GM12878 (cell line): Measurements from ENCODE around the gene RMI2. TPM values are rescaled to one million over a fixed set of nuclear protein-coding genes. Genes with fewer than 3 reads are reported as not detected.

Source experiments
- ASH2L ChIP-seq: fragments of 300-600, 200-600 bp; sonication (generic); IDR thresholded peaks from 2 replicates; pipeline ENCODE4 v1.6.1; 2017; ENCODE audit warnings: low read depth, mild to moderate bottlenecking, borderline replicate concordance
- ATF3 ChIP-seq: IDR thresholded peaks from 2 replicates; pipeline ENCODE4 v1.6.1; 2011; ENCODE audit warnings: low read depth, mild to moderate bottlenecking, low read length, moderate library complexity, borderline replicate concordance; ENCODE audit errors: extremely low read depth
- BCLAF1 ChIP-seq: fragments of 450-650 bp; IDR thresholded peaks from 2 replicates; pipeline ENCODE4 v1.6.1; 2017; ENCODE audit warnings: antibody characterized with exemption, mild to moderate bottlenecking, moderate library complexity
- BHLHE40 ChIP-seq, 2 experiments: fragments of 450-650 bp in 1 of 2; IDR thresholded peaks; 2 replicates each; pipeline ENCODE4 v1.6.1; 2011 to 2017; ENCODE audit warnings: low read depth in 2 of 2, borderline replicate concordance in 1 of 2, improper control_type of control experiment in 1 of 2, low read length in 1 of 2, mild to moderate bottlenecking in 1 of 2
- CREB1 ChIP-seq: IDR thresholded peaks from 2 replicates; pipeline ENCODE4 v1.6.1; 2012; ENCODE audit warnings: low read depth, mild to moderate bottlenecking, inconsistent platforms
- FOXM1 ChIP-seq: IDR thresholded peaks from 2 replicates; pipeline ENCODE4 v1.6.1; 2012; ENCODE audit warnings: low read depth, mild to moderate bottlenecking, inconsistent platforms, low read length, moderate library complexity
- IKZF1 ChIP-seq: fragments of 450-650 bp; conservative IDR thresholded peaks from 2 replicates; pipeline ENCODE4 v1.6.1; 2017; ENCODE audit warnings: antibody characterized with exemption, mild to moderate bottlenecking
- JUNB ChIP-seq: IDR thresholded peaks from 2 replicates; pipeline ENCODE4 v1.6.1; 2016; ENCODE audit warnings: antibody characterized with exemption, mild to moderate bottlenecking
- KLF5 ChIP-seq: fragments of 450-650 bp; IDR thresholded peaks from 2 replicates; pipeline ENCODE4 v1.6.1; 2014; ENCODE audit warnings: mild to moderate bottlenecking; ENCODE audit not compliant: partially characterized antibody
- MTA2 ChIP-seq: fragments of 450-650 bp; IDR thresholded peaks from 2 replicates; pipeline ENCODE4 v1.6.1; 2016; ENCODE audit warnings: low read depth, mild to moderate bottlenecking, moderate library complexity
- NFIC ChIP-seq: IDR thresholded peaks from 2 replicates; pipeline ENCODE4 v1.6.1; 2012; ENCODE audit warnings: low read depth, mild to moderate bottlenecking, inconsistent platforms, low read length, moderate library complexity
- NR2C2 ChIP-seq: IDR thresholded peaks from 2 replicates; pipeline ENCODE4 v1.6.1; 2011; ENCODE audit warnings: borderline replicate concordance, low read depth; ENCODE audit not compliant: control insufficient read depth, insufficient read length
- NR2F1 ChIP-seq: fragments of 450-650 bp; conservative IDR thresholded peaks from 2 replicates; pipeline ENCODE4 v1.6.1; 2017; ENCODE audit warnings: mild to moderate bottlenecking
- NRF1 ChIP-seq: conservative IDR thresholded peaks from 2 replicates; pipeline ENCODE4 v1.6.1; 2011; ENCODE audit warnings: mild to moderate bottlenecking, low read depth, low read length, improper control_type of control experiment
- PAX5 ChIP-seq: IDR thresholded peaks from 2 replicates; pipeline ENCODE4 v1.6.1; 2011; ENCODE audit warnings: low read depth, low read length, borderline replicate concordance
- POU2F2 ChIP-seq: IDR thresholded peaks from 3 replicates; pipeline ENCODE4 v1.6.1; 2011; ENCODE audit warnings: low read depth, mild to moderate bottlenecking, low read length, borderline replicate concordance
- RUNX3 ChIP-seq: IDR thresholded peaks from 2 replicates; pipeline ENCODE4 v1.6.1; 2012; ENCODE audit warnings: low read length, inconsistent platforms
- SREBF1 ChIP-seq: IDR thresholded peaks from 2 replicates; pipeline ENCODE4 v1.6.1; 2012; ENCODE audit warnings: mild to moderate bottlenecking, low read length
- TCF3 ChIP-seq: IDR thresholded peaks from 2 replicates; pipeline ENCODE4 v1.6.1; 2012; ENCODE audit warnings: low read depth, mild to moderate bottlenecking, low read length, borderline replicate concordance; ENCODE audit not compliant: insufficient read depth
- ZBED1 ChIP-seq: IDR thresholded peaks from 2 replicates; pipeline ENCODE4 v1.6.1; 2016; ENCODE audit warnings: borderline replicate concordance
- polyA plus RNA-seq, 11 experiments: library from polyadenylated mRNA; depleted of rRNA in 4 of 11; unstranded in 6 of 11; stranded (reverse) in 5 of 11; fragments of >200 nt; fragmentation: Nextera tagmentation in 4 of 11; fragmentation: Illumina TruSeq in 1 of 11; extraction: Ambion mirVana in 4 of 11; extraction: Trizol in 1 of 11; gene quantifications; 1 replicate in 1 of 11; 2 replicates in 10 of 11; pipeline versions ENCODE4 v1.2.1 to v1.2.3, GENCODE V29; 2011 to 2016; ENCODE audit warnings: inconsistent platforms in 2 of 11, missing spikeins in 2 of 11, low read depth in 1 of 11
- total RNA-seq, 4 experiments: library from RNA; depleted of rRNA in 3 of 4; stranded (reverse); fragments of >200 nt in 3 of 4; fragmentation: Illumina TruSeq in 1 of 4; extraction: Trizol in 1 of 4; gene quantifications; 2 replicates each; pipeline versions ENCODE4 v1.2.1 to v1.2.3, GENCODE V29; 2013 to 2021
- TF ChIP-seq, protein P1 (sequence below): fragments of 450-650 bp; conservative IDR thresholded peaks from 2 replicates; pipeline ENCODE4 v1.6.1; 2017; ENCODE audit warnings: mild to moderate bottlenecking, moderate library complexity

Gene RMI2
- total and polyA plus RNA-seq, 10 of the 15 experiments (the other 5 are each of a cell fraction or from before 2014, with no cell fraction given): 9.6 to 68.8 (median 32.1) TPM

DNA sequence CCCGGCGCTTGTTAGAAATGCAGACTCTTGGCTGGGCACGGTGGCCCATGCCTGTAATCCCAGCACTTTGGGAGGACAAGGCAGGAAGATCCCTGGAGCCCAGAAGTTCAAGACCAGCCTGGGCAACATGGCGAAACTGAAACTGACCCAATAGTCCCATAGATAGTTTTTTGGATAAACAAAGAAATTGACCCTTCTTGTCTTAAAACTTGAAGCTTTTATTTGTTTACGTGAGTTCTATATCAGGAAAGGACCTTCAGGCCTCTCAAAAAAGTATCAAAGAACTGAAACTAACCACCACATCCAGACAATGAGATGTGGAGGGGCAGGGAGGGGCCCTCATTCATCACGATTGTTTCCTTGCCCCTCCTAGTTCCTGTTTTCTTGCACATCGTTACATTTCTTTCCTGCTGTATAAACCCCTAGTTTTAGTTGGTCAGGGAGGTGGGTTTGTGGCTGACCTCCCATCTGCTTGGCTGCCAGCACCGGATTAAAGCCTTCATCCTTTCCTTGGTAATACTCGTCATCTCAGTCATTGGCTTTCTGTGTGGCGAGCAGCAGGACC, 34.2 kb upstream of the RMI2 start (continued):
- no peak for TF ChIP-seq ATF3
- TF ChIP-seq ASH2L: peak; percentile 54; the same call in 1 of the 2 replicates
- 0 out of 2 replicates have a peak, but pooled peaks have one; percentile 12 for TF ChIP-seq SREBF1
- TF ChIP-seq IKZF1: peak; percentile 81
- TF ChIP-seq, protein P1, sequence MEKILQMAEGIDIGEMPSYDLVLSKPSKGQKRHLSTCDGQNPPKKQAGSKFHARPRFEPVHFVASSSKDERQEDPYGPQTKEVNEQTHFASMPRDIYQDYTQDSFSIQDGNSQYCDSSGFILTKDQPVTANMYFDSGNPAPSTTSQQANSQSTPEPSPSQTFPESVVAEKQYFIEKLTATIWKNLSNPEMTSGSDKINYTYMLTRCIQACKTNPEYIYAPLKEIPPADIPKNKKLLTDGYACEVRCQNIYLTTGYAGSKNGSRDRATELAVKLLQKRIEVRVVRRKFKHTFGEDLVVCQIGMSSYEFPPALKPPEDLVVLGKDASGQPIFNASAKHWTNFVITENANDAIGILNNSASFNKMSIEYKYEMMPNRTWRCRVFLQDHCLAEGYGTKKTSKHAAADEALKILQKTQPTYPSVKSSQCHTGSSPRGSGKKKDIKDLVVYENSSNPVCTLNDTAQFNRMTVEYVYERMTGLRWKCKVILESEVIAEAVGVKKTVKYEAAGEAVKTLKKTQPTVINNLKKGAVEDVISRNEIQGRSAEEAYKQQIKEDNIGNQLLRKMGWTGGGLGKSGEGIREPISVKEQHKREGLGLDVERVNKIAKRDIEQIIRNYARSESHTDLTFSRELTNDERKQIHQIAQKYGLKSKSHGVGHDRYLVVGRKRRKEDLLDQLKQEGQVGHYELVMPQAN: peak; percentile 64; the same call in 1 of the 2 replicates
- no peak for TF ChIP-seq NRF1
- no peak for TF ChIP-seq BCLAF1
- peak; percentile 79 to 80 for TF ChIP-seq BHLHE40 (IDR thresholded peaks at IDR 0.05; ENCODE audit: borderline replicate concordance in 1 of 2, low read depth in 2 of 2, low read length in 1 of 2)
- TF ChIP-seq NFIC: peak; percentile 82
- peak; percentile 74 for TF ChIP-seq NR2F1
- TF ChIP-seq CREB1: peak; percentile 37; the same call in 1 of the 2 replicates
- TF ChIP-seq TCF3: 0 out of 2 replicates have a peak, but pooled peaks have one; percentile 56
- peak; percentile 43; the same call in 1 of the 2 replicates for TF ChIP-seq JUNB
- no peak for TF ChIP-seq KLF5
- TF ChIP-seq POU2F2: peak; percentile 76; the same call in 2 of the 3 replicates
- no peak for TF ChIP-seq NR2C2
- TF ChIP-seq MTA2: peak; percentile 65; the same call in 1 of the 2 replicates
- peak; percentile 92 for TF ChIP-seq PAX5
- TF ChIP-seq RUNX3: peak; percentile 96
- TF ChIP-seq FOXM1: peak; percentile 85; the same call in 1 of the 2 replicates
- TF ChIP-seq ZBED1: peak; percentile 79
